Body of pancreas (tissue), 4 donors: Measurements from ENCODE around the gene POLR2H.

Experiments used
- CTCF ChIP-seq, 7 experiments: fragments of 450-650 bp in 4 of 7; fragments of 200-600 bp in 3 of 7; sonication (generic) in 3 of 7; IDR thresholded peaks; one replicate each; pipeline ENCODE4 v1.5.1; 2016 to 2019; ENCODE audit warnings: antibody characterized with exemption in 7 of 7
- POLR2A ChIP-seq, 3 donors: fragments of 450-650 bp; IDR thresholded peaks; one replicate each; pipeline ENCODE4 v1.6.1; 2016; ENCODE audit warnings: antibody characterized with exemption in 3 of 3, mild to moderate bottlenecking in 2 of 3

DNA sequence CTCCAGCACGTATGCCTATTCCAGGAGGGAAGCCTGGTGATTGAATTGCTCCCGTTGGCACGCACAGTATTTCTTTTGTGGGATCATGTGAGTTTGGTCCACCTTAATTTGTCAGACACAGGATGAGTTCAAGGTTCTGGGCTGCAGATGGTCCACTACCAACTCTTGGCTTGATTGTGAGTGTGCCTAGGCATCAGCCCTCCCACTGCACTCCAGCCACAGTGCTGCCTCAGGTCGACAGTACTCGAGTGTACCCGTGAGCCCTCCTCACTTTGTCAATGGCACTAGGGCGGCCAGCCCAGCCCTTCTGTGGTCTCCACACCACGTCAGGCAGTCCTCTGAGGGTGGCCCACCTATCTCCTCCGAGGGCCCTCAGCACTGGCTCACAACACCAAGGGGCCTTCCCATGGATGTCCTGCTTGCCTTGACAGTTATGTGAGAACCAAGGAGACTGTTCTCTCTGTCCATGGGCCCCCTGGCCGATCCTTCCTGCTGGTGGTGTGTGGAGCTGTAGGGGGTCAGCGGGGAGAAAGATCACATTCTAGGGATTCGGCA, 48.5 kb downstream of the POLR2H start:
- TF ChIP-seq POLR2A (IDR thresholded peaks at IDR 0.05) (no peak), CTCF (IDR thresholded peaks at IDR 0.05) (no peak)
